Bronchial epithelial cell (primary cell): Measurements from ENCODE around the gene SH3GL3. TPM values are rescaled to one million over a fixed set of nuclear protein-coding genes. Genes with fewer than 3 reads are reported as not detected.

Experiments
- DNase-seq: peaks from one replicate; pipeline ENCODE4 v3.0.0-alpha.2; 2010; ENCODE audit warnings: low read depth
- FAIRE-seq: peaks from 2 replicates; lab custom pipeline; 2011; peaks lifted over from hg19 to GRCh38; lab: Jason Lieb, UNC
- H3K27me3 ChIP-seq: 2 replicates; pipeline ENCODE4 v1.5.1; 2011; ENCODE audit warnings: low read length; ENCODE audit not compliant: control insufficient read depth, insufficient read depth
- H3K36me3 ChIP-seq: 2 replicates; pipeline ENCODE4 v1.5.1; 2011; ENCODE audit warnings: low read length; ENCODE audit not compliant: control insufficient read depth, insufficient read depth
- H3K4me3 ChIP-seq: 2 replicates; pipeline ENCODE4 v1.5.1; 2011; ENCODE audit warnings: mild to moderate bottlenecking, low read depth, low read length, control low read depth
- total RNA-seq: library from RNA; depleted of rRNA; stranded (reverse); fragments of >200 nt; gene quantifications from 2 replicates; pipeline ENCODE4 v1.2.1, GENCODE V29; 2014
- TF ChIP-seq, protein P1 (sequence below): IDR thresholded peaks from 2 replicates; pipeline ENCODE4 v1.5.1; 2011; ENCODE audit warnings: mild to moderate bottlenecking, moderate library complexity, low read length, control low read depth, inconsistent platforms; ENCODE audit not compliant: insufficient read depth, severe bottlenecking

Gene SH3GL3
- total RNA-seq, 1 donor from 2014 or later, result 1.1 TPM

DNA sequence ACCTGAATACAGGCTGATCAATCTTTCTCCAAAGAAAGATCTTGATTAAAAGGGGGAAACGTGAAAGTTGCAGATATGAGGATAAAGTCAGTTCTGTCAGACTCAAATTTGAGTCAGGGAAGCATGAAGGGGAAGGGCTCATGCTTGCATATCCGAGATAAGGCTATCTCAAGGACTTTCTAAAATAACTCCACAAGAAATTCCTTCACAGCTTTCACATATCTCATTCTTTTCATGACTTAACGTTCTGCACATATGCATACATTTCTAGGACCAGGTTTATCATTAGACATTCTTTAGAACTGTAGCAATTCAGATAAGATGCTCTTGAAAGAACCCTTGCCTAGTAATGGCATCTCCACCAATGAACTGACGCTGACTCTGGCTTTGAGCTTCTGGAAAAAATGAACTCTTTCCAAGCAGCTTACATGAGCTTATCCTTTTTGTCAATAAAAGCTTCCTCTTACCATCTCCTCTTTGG, 15.9 kb downstream of the SH3GL3 start:
- FAIRE-seq (no peak), DNase-seq (no peak)
- H3K4me3 ChIP-seq, result no peak overlapping the region
- H3K36me3 ChIP-seq, result no peaks in the 10 kb centered on the region
- TF ChIP-seq, protein P1, sequence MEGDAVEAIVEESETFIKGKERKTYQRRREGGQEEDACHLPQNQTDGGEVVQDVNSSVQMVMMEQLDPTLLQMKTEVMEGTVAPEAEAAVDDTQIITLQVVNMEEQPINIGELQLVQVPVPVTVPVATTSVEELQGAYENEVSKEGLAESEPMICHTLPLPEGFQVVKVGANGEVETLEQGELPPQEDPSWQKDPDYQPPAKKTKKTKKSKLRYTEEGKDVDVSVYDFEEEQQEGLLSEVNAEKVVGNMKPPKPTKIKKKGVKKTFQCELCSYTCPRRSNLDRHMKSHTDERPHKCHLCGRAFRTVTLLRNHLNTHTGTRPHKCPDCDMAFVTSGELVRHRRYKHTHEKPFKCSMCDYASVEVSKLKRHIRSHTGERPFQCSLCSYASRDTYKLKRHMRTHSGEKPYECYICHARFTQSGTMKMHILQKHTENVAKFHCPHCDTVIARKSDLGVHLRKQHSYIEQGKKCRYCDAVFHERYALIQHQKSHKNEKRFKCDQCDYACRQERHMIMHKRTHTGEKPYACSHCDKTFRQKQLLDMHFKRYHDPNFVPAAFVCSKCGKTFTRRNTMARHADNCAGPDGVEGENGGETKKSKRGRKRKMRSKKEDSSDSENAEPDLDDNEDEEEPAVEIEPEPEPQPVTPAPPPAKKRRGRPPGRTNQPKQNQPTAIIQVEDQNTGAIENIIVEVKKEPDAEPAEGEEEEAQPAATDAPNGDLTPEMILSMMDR, result no peak
- no peaks in the 10 kb centered on the region for H3K27me3 ChIP-seq

DNA sequence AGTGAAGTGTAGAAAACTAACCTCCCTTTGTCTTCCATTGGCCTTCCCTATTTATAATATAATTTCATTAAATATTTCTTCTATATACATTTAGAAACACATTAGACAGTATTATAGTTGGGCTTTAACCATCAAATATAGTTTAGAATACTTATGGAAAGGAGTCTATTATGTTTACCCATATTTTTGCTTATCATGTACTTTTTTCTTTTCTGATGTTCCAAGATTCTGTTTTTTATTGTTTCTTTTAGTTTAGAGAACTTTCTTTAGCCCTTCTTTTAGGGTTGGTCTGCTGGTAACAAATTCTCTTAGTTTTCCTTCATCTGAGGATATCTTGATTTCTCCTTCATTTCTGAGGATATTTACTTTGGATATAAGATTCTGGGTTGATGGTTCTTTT, 23.7 kb downstream of the SH3GL3 start:
- DNase-seq (no peak), FAIRE-seq (no peak)
- Histone ChIP-seq H3K36me3 (no peaks in the 10 kb centered on the region), H3K4me3 (no peak overlapping the region), H3K27me3 (no peaks in the 10 kb centered on the region)
- TF ChIP-seq, protein P1, result no peak

DNA sequence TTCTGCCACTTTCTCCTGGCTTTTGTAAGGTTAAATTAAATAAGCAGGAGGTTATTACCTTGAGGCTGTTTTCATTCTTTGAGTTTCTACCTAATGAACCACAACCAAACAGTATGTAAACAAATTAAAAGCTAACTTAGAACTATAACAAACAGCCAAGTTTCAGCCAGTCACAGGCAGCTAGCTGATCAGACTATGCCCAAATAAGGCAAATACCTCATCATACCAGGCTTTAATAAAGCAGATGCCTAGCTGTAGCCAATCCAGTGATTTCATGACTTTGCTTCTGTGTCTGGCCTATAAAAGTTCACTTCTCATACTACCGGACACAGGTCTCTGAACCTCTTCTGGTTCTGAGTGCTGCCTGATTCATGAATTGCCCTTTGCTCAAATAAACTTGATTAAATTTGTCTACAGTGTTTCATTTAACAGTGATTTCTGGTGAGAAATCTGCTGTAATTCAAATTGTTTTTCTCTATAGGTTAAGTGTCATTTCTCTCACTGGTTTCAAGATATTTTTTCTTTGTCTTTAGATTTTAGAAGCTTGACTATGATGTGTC, 24.2 kb downstream of the SH3GL3 start:
- Histone ChIP-seq H3K36me3 (no peaks in the 10 kb centered on the region), H3K27me3 (no peaks in the 10 kb centered on the region), H3K4me3 (no peak overlapping the region)
- TF ChIP-seq, protein P1, result no peak
- no peak for FAIRE-seq
- DNase-seq, result no peak

DNA sequence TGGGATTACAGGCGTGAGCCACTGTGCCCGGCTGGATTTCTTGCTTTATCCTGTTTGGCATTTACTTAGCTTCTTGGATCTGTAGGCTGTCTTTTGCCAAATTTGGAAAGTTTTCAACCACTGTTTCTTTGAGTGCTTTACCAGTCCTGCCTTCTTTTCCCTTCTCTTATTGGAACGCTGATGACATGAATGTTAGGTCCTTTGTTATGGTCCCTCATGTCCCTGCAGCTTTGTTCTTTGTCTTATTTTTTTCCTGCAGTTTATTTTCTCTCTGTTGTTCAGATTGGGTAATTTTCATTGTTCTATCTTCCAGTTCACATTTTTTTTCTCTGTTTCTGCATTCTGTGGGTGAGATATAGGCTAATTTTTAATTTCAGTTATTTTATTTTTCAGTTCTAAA, 25.0 kb downstream of the SH3GL3 start:
- Histone ChIP-seq H3K36me3 (no peaks in the 10 kb centered on the region), H3K27me3 (no peaks in the 10 kb centered on the region), H3K4me3 (no peak overlapping the region)
- no peak for DNase-seq
- no peak for FAIRE-seq
- TF ChIP-seq, protein P1, result no peak

DNA sequence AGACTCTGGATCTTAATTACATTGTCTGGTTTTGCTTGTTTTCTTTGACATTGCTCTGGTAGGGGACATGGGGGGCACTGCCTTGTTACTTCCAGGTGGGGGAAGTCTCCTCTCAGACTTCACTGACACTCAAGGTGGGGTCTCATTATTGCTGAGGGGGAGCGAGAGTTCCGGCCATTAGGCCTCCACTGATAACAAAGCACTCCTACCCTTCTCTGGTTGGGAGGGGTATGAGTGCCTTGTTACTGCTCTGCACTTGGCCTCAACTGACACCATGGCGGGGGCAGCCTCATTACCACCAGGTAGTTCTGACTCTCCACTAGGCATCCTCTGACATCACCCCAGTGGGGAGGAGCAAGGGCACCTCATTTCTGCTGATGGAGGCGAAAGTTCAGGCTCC, 25.7 kb downstream of the SH3GL3 start:
- TF ChIP-seq, protein P1, result no peak
- FAIRE-seq (no peak), DNase-seq (no peak)
- Histone ChIP-seq H3K36me3 (no peaks in the 10 kb centered on the region), H3K4me3 (no peak overlapping the region), H3K27me3 (no peaks in the 10 kb centered on the region)

DNA sequence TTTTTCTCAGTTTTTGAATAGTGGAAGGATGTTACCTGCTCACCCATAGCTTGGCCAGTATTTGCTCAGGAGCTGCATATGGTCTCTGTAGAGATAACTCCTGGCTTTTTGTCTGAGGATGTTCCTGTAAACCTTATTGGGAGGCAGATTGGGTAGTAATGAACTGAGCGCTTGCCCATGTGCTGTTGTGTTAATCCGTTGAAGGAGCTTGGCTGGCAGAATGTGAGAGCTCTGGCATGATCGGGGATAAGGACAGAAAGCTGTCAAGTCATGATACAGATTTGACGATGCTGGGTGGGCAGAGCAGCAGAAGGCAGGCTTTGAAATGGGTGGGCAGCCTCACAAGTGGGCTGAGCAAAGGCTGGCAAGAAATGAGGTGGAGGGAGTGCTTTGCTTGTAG, 27.4 kb downstream of the SH3GL3 start:
- no peak for DNase-seq
- H3K27me3 ChIP-seq, result peaks cover 2% of the 10 kb centered on the region
- H3K36me3 ChIP-seq, result no peaks in the 10 kb centered on the region
- no peak for FAIRE-seq
- no peak overlapping the region for H3K4me3 ChIP-seq
- TF ChIP-seq, protein P1, result no peak
